HK-2 (cell line): ENCODE data around the gene FNDC11.
"Not testable (repeated sequence)": the region's sequence is repeated elsewhere in the genome, so short reads cannot be mapped to it uniquely, and the experiment has no call there.

Experiments used
- DNase-seq: peaks from one replicate; pipeline ENCODE4 v3.0.0-alpha.2; 2018; ENCODE audit not compliant: unreplicated experiment

FNDC11 gene

GRCh38 chr20:63553933-63554290, at the start of gene FNDC11:
Gene FNDC11, plus strand, starts transcription at chr20:63554159. Its CDS starts 1,505 bp downstream, at chr20:63555664.
- peak; percentile 59 for DNase-seq

- DNase-seq: no peak
Measured at GRCh38 chr20:63504642-63505041, 49.3 kb upstream of the FNDC11 start.

GRCh38 chr20:63505281-63505680, 48.7 kb upstream of the FNDC11 start:
- no peak for DNase-seq

GRCh38 chr20:63505723-63506122, 48.2 kb upstream of the FNDC11 start:
- no peak for DNase-seq

GRCh38 chr20:63507083-63507743, 46.7 kb upstream of the FNDC11 start:
- no peak for DNase-seq

- DNase-seq: no peak
Measured at GRCh38 chr20:63508072-63508768, 45.7 kb upstream of the FNDC11 start.

- DNase-seq: no peak
Measured at GRCh38 chr20:63509088-63509564, 44.8 kb upstream of the FNDC11 start.

- no peak for DNase-seq
Measured at GRCh38 chr20:63513207-63513606, 40.8 kb upstream of the FNDC11 start.

GRCh38 chr20:63514520-63514919, 39.4 kb upstream of the FNDC11 start:
- DNase-seq: not testable (repeated sequence)

GRCh38 chr20:63517376-63518309, 36.3 kb upstream of the FNDC11 start:
- no peak for DNase-seq

GRCh38 chr20:63518351-63518861, 35.6 kb upstream of the FNDC11 start:
- DNase-seq: no peak

- no peak for DNase-seq
Measured at GRCh38 chr20:63518946-63519667, 34.9 kb upstream of the FNDC11 start.

- peak; percentile 87 for DNase-seq
Measured at GRCh38 chr20:63519668-63520503, 34.1 kb upstream of the FNDC11 start.

- DNase-seq: peak; percentile 92
Measured at GRCh38 chr20:63520504-63520933, 33.4 kb upstream of the FNDC11 start, which contains the start of gene PPDPF. Gene PPDPF, plus strand, starts transcription at chr20:63520765. Its CDS starts 544 bp downstream, at chr20:63521309.

GRCh38 chr20:63520934-63521601, 32.9 kb upstream of the FNDC11 start:
- peak; percentile 57 for DNase-seq

GRCh38 chr20:63521602-63522001, 32.4 kb upstream of the FNDC11 start:
- no peak for DNase-seq

- DNase-seq: no peak
Measured at GRCh38 chr20:63522091-63522868, 31.7 kb upstream of the FNDC11 start.

GRCh38 chr20:63522981-63523611, 30.9 kb upstream of the FNDC11 start:
- no peak for DNase-seq
